GM13976 (cell line): ENCODE data around the gene DCAF10.
"Not testable (repeated sequence)": the region's sequence is repeated elsewhere in the genome, so short reads cannot be mapped to it uniquely, and the experiment has no call there.

ENCODE experiments used
- DNase-seq: peaks from one replicate; pipeline ENCODE4 v3.0.0; 2012; ENCODE audit warnings: low spot score
- in situ Hi-C: fragments of 300-500 bp; cut with MboI; formaldehyde crosslinking; loops from one replicate; pipeline ENCODE4 v1.12.0; 2022; ENCODE audit warnings: low sequenced_read_pairs, mixed read lengths, inconsistent platforms; ENCODE audit not compliant: unreplicated experiment
- TF ChIP-seq, protein P1 (sequence below): IDR thresholded peaks from 2 replicates; pipeline ENCODE4 v1.5.1; 2012; ENCODE audit warnings: borderline replicate concordance, mild to moderate bottlenecking; ENCODE audit not compliant: insufficient read depth; ENCODE audit errors: extremely low read depth, missing control alignments, control extremely low read depth

DCAF10 gene

GRCh38 chr9:37908283-37908682 lies 107.7 kb downstream of the DCAF10 start:
- TF ChIP-seq, protein P1, sequence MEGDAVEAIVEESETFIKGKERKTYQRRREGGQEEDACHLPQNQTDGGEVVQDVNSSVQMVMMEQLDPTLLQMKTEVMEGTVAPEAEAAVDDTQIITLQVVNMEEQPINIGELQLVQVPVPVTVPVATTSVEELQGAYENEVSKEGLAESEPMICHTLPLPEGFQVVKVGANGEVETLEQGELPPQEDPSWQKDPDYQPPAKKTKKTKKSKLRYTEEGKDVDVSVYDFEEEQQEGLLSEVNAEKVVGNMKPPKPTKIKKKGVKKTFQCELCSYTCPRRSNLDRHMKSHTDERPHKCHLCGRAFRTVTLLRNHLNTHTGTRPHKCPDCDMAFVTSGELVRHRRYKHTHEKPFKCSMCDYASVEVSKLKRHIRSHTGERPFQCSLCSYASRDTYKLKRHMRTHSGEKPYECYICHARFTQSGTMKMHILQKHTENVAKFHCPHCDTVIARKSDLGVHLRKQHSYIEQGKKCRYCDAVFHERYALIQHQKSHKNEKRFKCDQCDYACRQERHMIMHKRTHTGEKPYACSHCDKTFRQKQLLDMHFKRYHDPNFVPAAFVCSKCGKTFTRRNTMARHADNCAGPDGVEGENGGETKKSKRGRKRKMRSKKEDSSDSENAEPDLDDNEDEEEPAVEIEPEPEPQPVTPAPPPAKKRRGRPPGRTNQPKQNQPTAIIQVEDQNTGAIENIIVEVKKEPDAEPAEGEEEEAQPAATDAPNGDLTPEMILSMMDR: no peak
- no peak for DNase-seq
- in situ Hi-C loops: loop anchor here (10.0 kb wide), 1 partner anchor 457 kb away; no protein-coding TSS in a partner anchor

GRCh38 chr9:37908698-37909186 lies 108.1 kb downstream of the DCAF10 start:
- in situ Hi-C loops: loop anchor here (10.0 kb wide), 1 partner anchor 456 kb away; no protein-coding TSS in a partner anchor
- TF ChIP-seq, protein P1: no peak
- no peak for DNase-seq

GRCh38 chr9:37909326-37909725 lies 108.7 kb downstream of the DCAF10 start:
- DNase-seq: no peak
- in situ Hi-C loops: loop anchor here (10.0 kb wide), 1 partner anchor 455 kb away; no protein-coding TSS in a partner anchor
- TF ChIP-seq, protein P1: no peak

- in situ Hi-C loops: loop anchor here (5.0 to 10.0 kb wide), 3 partner anchors 162 to 455 kb away; no protein-coding TSS in a partner anchor
- DNase-seq: not testable (repeated sequence)
These were observed 109.2 kb downstream of the DCAF10 start for GRCh38 chr9:37909836-37910235.

DNA sequence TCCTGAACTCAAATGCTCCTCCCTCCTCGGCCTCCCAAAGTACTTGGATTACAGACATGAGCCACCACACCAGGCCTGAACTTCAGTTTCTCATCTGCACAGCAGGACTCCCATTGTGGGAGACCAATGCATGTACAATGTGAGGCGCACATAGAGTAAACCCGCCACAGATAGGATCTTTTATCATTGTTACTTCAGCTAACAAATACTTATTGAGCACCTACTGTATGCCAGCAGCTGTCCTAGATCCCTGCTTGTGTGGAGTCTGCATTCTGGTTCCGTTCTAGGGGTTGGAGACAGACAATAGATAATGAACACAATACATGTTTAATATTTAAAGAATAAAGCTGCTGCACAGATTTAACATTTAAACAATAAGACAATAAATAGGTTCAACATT lies 109.7 kb downstream of the DCAF10 start:
- DNase-seq: no peak
- TF ChIP-seq, protein P1: no peak
- in situ Hi-C loops: loop anchor here (5.0 to 10.0 kb wide), 2 partner anchors 162 to 255 kb away; no protein-coding TSS in a partner anchor

DNA sequence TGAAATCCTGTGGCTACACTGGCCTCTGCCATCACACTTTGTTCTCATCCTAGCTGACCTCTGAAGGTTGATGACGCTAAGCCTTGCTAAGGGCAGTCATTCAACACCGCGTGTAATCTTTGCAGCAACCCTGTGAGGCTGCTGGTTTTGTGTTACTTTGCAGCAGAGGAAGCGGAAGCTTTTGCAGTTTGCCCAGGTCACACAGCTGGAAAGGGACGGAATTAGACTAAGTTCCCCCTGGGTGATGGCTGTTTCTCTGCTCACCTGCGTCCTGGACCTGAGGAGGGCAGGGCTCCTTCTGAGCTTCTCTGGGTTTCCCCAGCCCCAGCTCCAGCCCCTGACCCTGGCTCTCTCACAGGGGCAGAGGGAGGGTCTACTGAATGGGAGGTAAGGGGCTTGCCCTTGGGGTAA lies 110.7 kb downstream of the DCAF10 start:
- TF ChIP-seq, protein P1: no peak
- in situ Hi-C loops: loop anchor here (5.0 to 10.0 kb wide), 2 partner anchors 161 to 254 kb away; no protein-coding TSS in a partner anchor
- no peak for DNase-seq

DNA sequence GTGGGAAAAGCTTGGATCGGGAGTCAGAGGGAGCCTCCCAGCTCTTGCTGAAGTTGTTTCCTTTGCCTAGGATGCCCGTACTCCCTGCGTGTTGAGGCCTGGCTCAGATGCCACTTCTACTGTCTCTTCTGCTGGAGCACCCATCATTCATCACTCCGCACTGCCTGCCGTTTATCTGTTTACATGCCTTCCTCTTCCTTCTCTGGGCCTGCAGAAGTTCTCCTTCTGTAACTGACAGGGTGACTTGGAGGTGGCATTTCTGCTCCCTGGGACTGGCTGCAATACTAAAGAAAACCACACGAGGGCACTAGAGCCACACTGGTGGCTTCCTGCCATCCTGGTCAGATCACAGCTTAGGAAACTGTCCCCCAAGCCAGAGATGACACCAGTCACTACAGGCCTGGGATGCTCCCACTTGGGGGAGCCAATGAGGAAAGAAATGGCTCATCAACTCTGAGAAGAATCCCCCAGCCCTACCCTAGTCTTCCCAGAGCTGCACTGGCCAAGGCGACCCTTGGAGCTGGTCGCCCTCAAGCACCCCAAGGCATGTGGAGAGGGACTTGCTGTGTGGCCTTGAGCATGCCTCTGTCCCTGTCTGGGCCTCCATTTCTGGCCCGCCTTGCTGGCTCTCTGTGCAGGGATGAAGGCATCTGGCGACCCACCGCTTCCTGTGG lies 113.0 kb downstream of the DCAF10 start:
- TF ChIP-seq, protein P1: peak; percentile 93
- peak; percentile 86 for DNase-seq
- in situ Hi-C loops: loop anchor here (5.0 to 10.0 kb wide), 2 partner anchors 159 to 251 kb away; no protein-coding TSS in a partner anchor
